Kidney glomerular epithelial cell (primary cell): ENCODE data around the gene MYOM1.
A peak's percentile ranks its signal among the peaks of the same experiment; 100 is the strongest.
"Not testable (repeated sequence)": the region's sequence is repeated elsewhere in the genome, so short reads cannot be mapped to it uniquely, and the experiment has no call there.

Experiments
- DNase-seq: peaks from one replicate; lab custom pipeline; 2025; lab: John Stamatoyannopoulos, UW

MYOM1 gene

GRCh38 chr18:3248658-3249359, 29.0 kb upstream of the MYOM1 start:
- peak; percentile 41 for DNase-seq

GRCh38 chr18:3248062-3248657, 28.4 kb upstream of the MYOM1 start:
- no peak for DNase-seq

GRCh38 chr18:3247240-3248061, 27.7 kb upstream of the MYOM1 start, which contains the start of gene MYL12A:
Gene MYL12A, plus strand, starts transcription at chr18:3247801. Its CDS starts 5,447 bp downstream, at chr18:3253248.
- DNase-seq = peak; percentile 99

- DNase-seq = no peak
Observed at GRCh38 chr18:3246635-3247239, 27.0 kb upstream of the MYOM1 start.

- peak; percentile 90 for DNase-seq
Observed at GRCh38 chr18:3245853-3246634, 26.3 kb upstream of the MYOM1 start.

GRCh38 chr18:3245185-3245564, 25.4 kb upstream of the MYOM1 start:
- DNase-seq = no peak

- no peak for DNase-seq
Observed at GRCh38 chr18:3238742-3239141, 19.0 kb upstream of the MYOM1 start.

- no peak for DNase-seq
Observed at GRCh38 chr18:3236470-3236869, 16.7 kb upstream of the MYOM1 start.

- no peak for DNase-seq
Observed at GRCh38 chr18:3235846-3236245, 16.1 kb upstream of the MYOM1 start.

- no peak for DNase-seq
Observed at GRCh38 chr18:3234457-3234856, 14.7 kb upstream of the MYOM1 start.

- no peak for DNase-seq
Observed at GRCh38 chr18:3233433-3234168, 13.8 kb upstream of the MYOM1 start.

- no peak for DNase-seq
Observed at GRCh38 chr18:3233004-3233403, 13.2 kb upstream of the MYOM1 start.

GRCh38 chr18:3230401-3231334, 10.9 kb upstream of the MYOM1 start:
- DNase-seq = no peak

GRCh38 chr18:3226048-3226447, 6.3 kb upstream of the MYOM1 start:
- no peak for DNase-seq

GRCh38 chr18:3225588-3225987, 5.8 kb upstream of the MYOM1 start:
- DNase-seq = no peak

GRCh38 chr18:3224223-3224622, 4.5 kb upstream of the MYOM1 start:
- no peak for DNase-seq

- DNase-seq = no peak
Observed at GRCh38 chr18:3223356-3223755, 3.6 kb upstream of the MYOM1 start.

GRCh38 chr18:3221496-3221895, 1.7 kb upstream of the MYOM1 start:
- DNase-seq = no peak

GRCh38 chr18:3220868-3221267, 1.1 kb upstream of the MYOM1 start:
- DNase-seq = not testable (repeated sequence)

GRCh38 chr18:3219241-3219630, 532 bp downstream of the MYOM1 start:
- no peak for DNase-seq
